Loucy (cell line): ENCODE data around the gene ATAD5.

Experiments
- H2AFZ ChIP-seq: fragments of 200-600 bp; sonication (generic); 2 replicates; pipeline ENCODE4 v1.6.0; 2016; ENCODE audit warnings: antibody characterized with exemption, mild to moderate bottlenecking, low read length, moderate library complexity
- H3F3A ChIP-seq: fragments of 200-600 bp; 2 replicates; pipeline ENCODE4 v1.6.0; 2016; ENCODE audit warnings: antibody characterized with exemption, low read depth, mild to moderate bottlenecking
- H3K27me3 ChIP-seq: fragments of 200-600 bp; sonication (generic); 2 replicates; pipeline ENCODE4 v1.6.1; 2014; ENCODE audit warnings: low read length, mild to moderate bottlenecking; ENCODE audit not compliant: insufficient read depth, poor library complexity, severe bottlenecking
- H3K36me3 ChIP-seq: fragments of 200-600 bp; sonication (generic); 2 replicates; pipeline ENCODE4 v1.6.1; 2016; ENCODE audit warnings: low read length; ENCODE audit not compliant: insufficient read depth
- H3K4me1 ChIP-seq: fragments of 200-600 bp; sonication (generic); 2 replicates; pipeline ENCODE4 v1.5.1; 2014; ENCODE audit warnings: low read length, mild to moderate bottlenecking; ENCODE audit not compliant: insufficient read depth, poor library complexity, severe bottlenecking
- H3K4me2 ChIP-seq: fragments of 200-600 bp; sonication (generic); 2 replicates; pipeline ENCODE4 v1.6.0; 2014; ENCODE audit warnings: antibody characterized with exemption, low read length, low read depth, mild to moderate bottlenecking; ENCODE audit not compliant: poor library complexity, severe bottlenecking
- H3K4me3 ChIP-seq: fragments of 200-600 bp; sonication (generic); 2 replicates; pipeline ENCODE4 v1.5.1; 2014; ENCODE audit warnings: low read length, mild to moderate bottlenecking, mixed read lengths; ENCODE audit not compliant: poor library complexity, severe bottlenecking
- H3K79me2 ChIP-seq: fragments of 200-600 bp; sonication (generic); 2 replicates; pipeline ENCODE4 v1.6.1; 2014; ENCODE audit warnings: low read length; ENCODE audit not compliant: insufficient read depth
- H3K9ac ChIP-seq: fragments of 200-600 bp; sonication (generic); 2 replicates; pipeline ENCODE4 v1.6.0; 2014; ENCODE audit warnings: mild to moderate bottlenecking, low read depth, low read length, moderate library complexity; ENCODE audit not compliant: poor library complexity, severe bottlenecking
- H3K9me2 ChIP-seq: fragments of 200-600 bp; sonication (generic); replicated peaks from 2 replicates; pipeline ENCODE4 v1.6.1; 2016; ENCODE audit warnings: low read depth, low read length, mixed read lengths
- H3K9me3 ChIP-seq: fragments of 200-600 bp; sonication (generic); 2 replicates; pipeline ENCODE4 v1.6.1; 2014; ENCODE audit warnings: mild to moderate bottlenecking, antibody characterized with exemption, low read length, low read depth; ENCODE audit not compliant: insufficient read depth
- H4K20me1 ChIP-seq: fragments of 200-600 bp; sonication (generic); 2 replicates; pipeline ENCODE4 v1.6.0; 2014; ENCODE audit warnings: antibody characterized with exemption, low read length, mild to moderate bottlenecking; ENCODE audit not compliant: insufficient read depth, poor library complexity, severe bottlenecking
- CTCF ChIP-seq: fragments of 200-600 bp; sonication (generic); conservative IDR thresholded peaks from 2 replicates; pipeline ENCODE4 v1.5.1; 2014; ENCODE audit warnings: mild to moderate bottlenecking, antibody characterized with exemption, low read length
- EZH2phosphoT487 ChIP-seq: fragments of 200-600 bp; IDR thresholded peaks from 2 replicates; pipeline ENCODE4 v1.6.1; 2018; ENCODE audit warnings: antibody characterized with exemption, mild to moderate bottlenecking, moderate library complexity, borderline replicate concordance

The ATAD5 gene

GRCh38 chr17:30894236-30894635 is 62.5 kb downstream of the ATAD5 start:
- H3K79me2 ChIP-seq: no peaks in the 10 kb centered on the region
- H2AFZ ChIP-seq: no peak overlapping the region
- no peaks in the 10 kb centered on the region for H3K9me2 ChIP-seq
- H3K9me3 ChIP-seq: no peaks in the 10 kb centered on the region
- H3K27me3 ChIP-seq: no peaks in the 10 kb centered on the region
- H3K36me3 ChIP-seq: peaks cover 38% of the 10 kb centered on the region
- H4K20me1 ChIP-seq: no peaks in the 10 kb centered on the region
- no peaks in the 10 kb centered on the region for H3K4me1 ChIP-seq
- H3F3A ChIP-seq: 0 out of 2 replicates have a peak, but pooled peaks cover 5% of the 10 kb centered on the region
- TF ChIP-seq CTCF: no peak
- no peak for TF ChIP-seq EZH2phosphoT487
- H3K9ac ChIP-seq: no peak overlapping the region
- H3K4me2 ChIP-seq: no peak overlapping the region
- H3K4me3 ChIP-seq: no peak overlapping the region

GRCh38 chr17:30897311-30897710 is 65.5 kb downstream of the ATAD5 start:
- Histone ChIP-seq H3K4me1 (peaks cover 4% of the 10 kb centered on the region), H3K27me3 (no peaks in the 10 kb centered on the region), H3F3A (0 out of 2 replicates have a peak, but pooled peaks cover 5% of the 10 kb centered on the region), H3K9me3 (no peaks in the 10 kb centered on the region), H3K9me2 (no peaks in the 10 kb centered on the region), H3K79me2 (no peaks in the 10 kb centered on the region), H3K4me3 (no peak overlapping the region), H3K4me2 (no peak overlapping the region), H3K9ac (no peak overlapping the region), H2AFZ (no peak overlapping the region), H4K20me1 (no peaks in the 10 kb centered on the region), H3K36me3 (peaks cover 30% of the 10 kb centered on the region)
- TF ChIP-seq EZH2phosphoT487 (no peak), CTCF (no peak)

GRCh38 chr17:30905742-30906100 is 74.0 kb downstream of the ATAD5 start:
- no peak for TF ChIP-seq EZH2phosphoT487
- no peak for TF ChIP-seq CTCF
- Histone ChIP-seq H2AFZ (peak overlapping the region; percentile 99), H3K9me3 (no peaks in the 10 kb centered on the region), H3K27me3 (no peaks in the 10 kb centered on the region), H3K79me2 (peaks cover 39% of the 10 kb centered on the region), H3K4me3 (peak overlapping the region; percentile 98), H4K20me1 (no peaks in the 10 kb centered on the region), H3K9ac (peak overlapping the region; percentile 95), H3K4me1 (peaks cover 20% of the 10 kb centered on the region), H3F3A (no peaks in the 10 kb centered on the region), H3K9me2 (no peaks in the 10 kb centered on the region), H3K4me2 (peak overlapping the region; percentile 87), H3K36me3 (no peaks in the 10 kb centered on the region)
